Epithelial cell of esophagus (primary cell): ENCODE results near the gene KLF13.

Experiments used
- DNase-seq: peaks from one replicate; pipeline ENCODE4 v3.0.0; 2010; ENCODE audit warnings: low read depth
- H3K4me3 ChIP-seq: 2 replicates; pipeline ENCODE4 v1.5.1; 2011; ENCODE audit warnings: mild to moderate bottlenecking, low read length, control low read depth
- CTCF ChIP-seq: IDR thresholded peaks from 2 replicates; pipeline ENCODE4 v1.5.1; 2011; ENCODE audit warnings: low read depth, mild to moderate bottlenecking, low read length, control low read depth, inconsistent platforms; ENCODE audit not compliant: insufficient read depth; ENCODE audit errors: missing control alignments

Gene KLF13

DNA sequence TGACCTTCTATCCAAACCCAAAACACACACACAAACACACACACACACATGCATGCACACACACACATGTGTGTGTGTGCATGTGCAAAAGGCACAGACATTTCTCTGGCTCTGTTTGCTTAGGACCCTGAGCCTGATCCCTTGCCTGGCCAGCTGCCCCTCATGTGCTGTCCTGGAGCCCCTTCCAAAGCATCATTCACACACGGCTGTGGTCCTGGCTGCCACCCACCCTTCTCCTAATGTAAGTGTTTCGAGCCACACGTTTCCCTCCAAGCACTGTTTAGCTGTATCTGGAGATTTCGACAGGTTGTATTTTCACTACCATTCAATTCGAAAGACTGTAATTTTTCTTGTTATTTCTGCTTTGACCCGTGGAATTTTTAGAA is 45.8 kb upstream of the KLF13 start:
- TF ChIP-seq CTCF: no peak
- DNase-seq: no peak
- H3K4me3 ChIP-seq: no peak overlapping the region

DNA sequence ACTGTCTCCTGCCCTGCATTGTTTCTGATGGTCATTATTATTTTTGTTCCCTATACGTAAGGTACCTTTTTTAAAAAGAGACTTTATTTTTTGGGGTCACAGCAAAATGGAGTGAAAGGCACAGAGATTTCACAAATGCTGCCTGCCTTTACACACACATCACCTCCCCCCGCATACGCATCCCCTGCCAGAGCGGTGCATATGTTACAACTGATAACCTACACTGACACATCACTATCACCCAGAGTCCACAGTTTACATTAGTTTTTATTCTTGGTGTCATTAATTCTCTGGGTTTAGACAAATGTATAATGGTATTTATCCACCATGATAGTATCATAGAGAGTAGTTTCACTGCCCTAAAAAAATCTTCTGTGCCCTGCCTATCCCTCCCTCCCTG is 43.6 kb upstream of the KLF13 start:
- no peak overlapping the region for H3K4me3 ChIP-seq
- TF ChIP-seq CTCF: no peak
- no peak for DNase-seq

DNA sequence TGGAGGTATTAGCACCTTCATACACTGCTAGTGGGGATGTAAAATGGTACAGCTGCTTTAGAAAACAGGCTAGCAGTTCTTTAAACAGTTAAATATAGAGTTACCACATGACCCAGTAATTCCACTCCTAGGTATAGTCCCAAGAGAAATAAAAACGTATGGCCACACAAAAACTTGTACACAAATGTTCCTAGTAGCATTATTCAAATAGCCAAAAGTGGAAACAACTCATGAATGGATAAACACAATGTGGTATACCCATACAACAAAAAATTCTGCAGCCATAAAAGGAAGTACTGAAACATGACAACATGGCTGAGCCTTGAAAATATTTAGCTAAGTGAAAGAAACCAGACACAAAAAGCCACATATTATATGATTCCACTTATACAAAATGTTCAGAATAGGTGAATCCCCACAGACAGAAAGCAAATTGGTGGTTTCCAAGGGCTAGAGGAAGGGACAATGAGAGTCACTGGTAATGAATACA is 40.8 kb upstream of the KLF13 start:
- no peak for DNase-seq
- TF ChIP-seq CTCF: no peak
- no peak overlapping the region for H3K4me3 ChIP-seq

DNA sequence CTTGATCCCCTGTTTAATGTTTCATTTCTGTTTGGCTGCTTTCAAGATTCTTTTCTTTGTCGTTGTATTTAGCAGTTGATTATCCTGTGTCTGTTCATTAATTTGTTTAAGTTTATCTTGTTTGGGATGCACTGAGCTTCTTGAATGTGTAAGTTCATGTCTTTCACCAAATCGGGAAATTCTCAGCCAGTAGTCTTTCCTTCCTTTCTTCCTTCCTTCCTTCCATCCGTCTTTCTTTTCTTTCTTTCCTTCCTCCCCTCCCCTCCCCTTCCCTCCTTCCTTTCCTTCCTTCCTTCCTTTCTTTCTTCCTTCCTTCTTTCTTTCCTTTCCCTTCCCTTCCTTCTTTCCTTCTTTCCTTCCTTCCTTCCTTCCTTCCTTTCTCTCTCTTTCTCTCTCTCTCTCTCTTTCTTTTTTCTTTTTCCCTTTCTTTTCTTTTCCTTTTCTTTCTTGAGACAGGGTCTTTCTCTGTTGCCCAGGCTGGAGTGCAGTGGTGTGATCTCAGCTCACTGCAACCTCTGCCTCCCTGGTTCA is 35.5 kb upstream of the KLF13 start:
- no peak for DNase-seq
- H3K4me3 ChIP-seq: no peak overlapping the region
- TF ChIP-seq CTCF: no peak

GRCh38 chr15:31292391-31293015 is 34.1 kb upstream of the KLF13 start:
- no peak for TF ChIP-seq CTCF
- H3K4me3 ChIP-seq: no peak overlapping the region
- DNase-seq: no peak

DNA sequence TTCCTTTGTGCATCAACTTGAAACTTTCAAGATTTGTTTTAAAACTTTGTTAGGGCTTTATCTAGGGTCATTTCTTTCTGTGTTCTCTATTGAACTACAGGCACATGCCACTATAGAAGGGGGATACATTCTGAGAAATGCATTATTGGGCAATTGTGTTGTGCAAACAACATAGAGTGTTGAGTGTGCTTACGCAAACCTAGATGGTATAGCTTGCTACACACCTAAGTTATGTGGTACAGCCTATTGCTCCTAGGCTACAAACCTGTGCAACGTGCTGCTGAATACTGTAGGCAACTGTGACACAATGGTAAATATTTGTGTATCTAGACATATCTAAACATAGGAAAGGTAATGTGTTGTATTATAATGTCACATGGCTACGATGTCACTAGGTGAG is 33.0 kb upstream of the KLF13 start:
- DNase-seq: peak; percentile 10
- no peak for TF ChIP-seq CTCF
- H3K4me3 ChIP-seq: no peak overlapping the region

GRCh38 chr15:31294067-31294466 is 32.6 kb upstream of the KLF13 start:
- TF ChIP-seq CTCF: no peak
- DNase-seq: no peak
- H3K4me3 ChIP-seq: no peak overlapping the region
